GM12878 (cell line): ENCODE measurements around the gene KLF7. TPM values are rescaled to one million over a fixed set of nuclear protein-coding genes. Genes with fewer than 3 reads are reported as not detected.

Experiments used
- ATAC-seq: fragments of 200-7000 bp; cut with Tn5 transposase; 3 replicates; pipeline ENCODE4 v1.9.1; 2020; ENCODE audit warnings: mild to moderate bottlenecking, moderate library complexity
- BruUV-seq: library from RNA; stranded (reverse); fragments of 400-500 nt; replicated peaks from 2 replicates; lab custom pipeline; 2021; lab: Mats Ljungman, UMichigan
- CTCF ChIA-PET: fragments of 300-600 bp; sonication (Branson Sonifier 250); formaldehyde crosslinking; extraction: SDS; loops from one replicate; lab custom pipeline; 2021; ENCODE audit warnings: inconsistent platforms; lab: Yijun Ruan, JAX
- POLR2A ChIA-PET: fragments of 350-600 bp; formaldehyde crosslinking; extraction: SDS; loops from one replicate; lab custom pipeline; 2021; ENCODE audit warnings: inconsistent platforms; lab: Charles Lee
- RAD21 ChIA-PET: fragments of 300-600 bp; sonication (Branson Sonifier 250); formaldehyde crosslinking; loops from one replicate; lab custom pipeline; 2023; ENCODE audit warnings: antibody characterized with exemption; ENCODE audit not compliant: unreplicated experiment; lab: Charles Lee
- SMC1A ChIA-PET: fragments of 300-600 bp; sonication (Branson Sonifier 250); formaldehyde crosslinking; loops from one replicate; lab custom pipeline; 2023; ENCODE audit not compliant: unreplicated experiment, uncharacterized antibody; lab: Charles Lee
- DNase-seq: peaks from one replicate; pipeline ENCODE4 v3.0.0-alpha.2; 2011; ENCODE audit warnings: low read depth, low spot score
- FAIRE-seq: peaks from 3 replicates; lab custom pipeline; 2011; peaks lifted over from hg19 to GRCh38; lab: Jason Lieb, UNC
- H2AFZ ChIP-seq: 2 replicates; pipeline ENCODE4 v1.6.0; 2011; ENCODE audit warnings: low read depth, low read length, control low read depth; ENCODE audit not compliant: control insufficient read depth
- H3K27ac ChIP-seq: 2 replicates; pipeline ENCODE4 v1.5.1; 2011; ENCODE audit warnings: control low read depth; ENCODE audit not compliant: control insufficient read depth, insufficient read depth
- H3K27me3 ChIP-seq, 2 experiments: replicated peaks in 1 of 2; 2 replicates each; pipeline versions ENCODE4 v1.6.0 to v1.6.1; 2011; ENCODE audit warnings: low read length in 1 of 2; ENCODE audit not compliant: control insufficient read depth in 2 of 2, insufficient read depth in 2 of 2
- H3K36me3 ChIP-seq, 2 experiments: 2 replicates each; pipeline ENCODE4 v1.5.1; 2011; ENCODE audit warnings: low read length in 1 of 2; ENCODE audit not compliant: control insufficient read depth in 2 of 2, insufficient read depth in 2 of 2
- H3K4me1 ChIP-seq: 2 replicates; pipeline ENCODE4 v1.6.1; 2011; ENCODE audit warnings: mild to moderate bottlenecking, low read length, moderate library complexity, mixed read lengths; ENCODE audit not compliant: control insufficient read depth, insufficient read depth
- H3K4me2 ChIP-seq: 2 replicates; pipeline ENCODE4 v1.6.0; 2011; ENCODE audit warnings: control low read depth; ENCODE audit not compliant: control insufficient read depth, insufficient read depth
- H3K4me3 ChIP-seq: fragments of 200-600 bp; sonication (generic); 2 replicates; pipeline ENCODE4 v1.5.1; 2016
- H3K79me2 ChIP-seq: 2 replicates; pipeline ENCODE4 v1.6.0; 2011; ENCODE audit warnings: low read length; ENCODE audit not compliant: control insufficient read depth, insufficient read depth
- H3K9ac ChIP-seq: 2 replicates; pipeline ENCODE4 v1.8.0; 2011; ENCODE audit warnings: low read length, control low read depth, mixed read lengths; ENCODE audit not compliant: control insufficient read depth, insufficient read depth
- H3K9me3 ChIP-seq: replicated peaks from 3 replicates; pipeline ENCODE4 v1.5.1; 2011; ENCODE audit warnings: mild to moderate bottlenecking, low read length; ENCODE audit not compliant: control insufficient read depth, insufficient read depth
- H4K20me1 ChIP-seq: 2 replicates; pipeline ENCODE4 v1.6.0; 2011; ENCODE audit not compliant: control insufficient read depth, insufficient read depth
- CBX5 ChIP-seq: sonication (generic); IDR thresholded peaks from 2 replicates; pipeline ENCODE4 v1.6.1; 2016; ENCODE audit warnings: low read depth, moderate library complexity, mild to moderate bottlenecking, inconsistent platforms
- KDM1A ChIP-seq: fragments of 200-600 bp; sonication (generic); IDR thresholded peaks from 2 replicates; pipeline ENCODE4 v1.6.1; 2016; ENCODE audit warnings: borderline replicate concordance
- MEF2A ChIP-seq: IDR thresholded peaks from 2 replicates; pipeline ENCODE4 v1.6.1; 2011; ENCODE audit warnings: low read depth, mild to moderate bottlenecking, low read length, moderate library complexity; ENCODE audit not compliant: insufficient read depth
- MYB ChIP-seq: fragments of 150-350 bp; IDR thresholded peaks from 2 replicates; pipeline ENCODE4 v1.6.1; 2014; ENCODE audit warnings: mild to moderate bottlenecking, low read depth, low read length, borderline replicate concordance
- REST ChIP-seq: IDR thresholded peaks from 2 replicates; pipeline ENCODE4 v1.6.1; 2012; ENCODE audit warnings: mild to moderate bottlenecking, low read depth, low read length
- RUNX3 ChIP-seq: IDR thresholded peaks from 2 replicates; pipeline ENCODE4 v1.6.1; 2012; ENCODE audit warnings: low read length, inconsistent platforms
- SPI1 ChIP-seq: IDR thresholded peaks from 2 replicates; pipeline ENCODE4 v1.6.1; 2011; ENCODE audit warnings: low read depth, mild to moderate bottlenecking, low read length, moderate library complexity, borderline replicate concordance; ENCODE audit not compliant: insufficient read depth
- TCF12 ChIP-seq: IDR thresholded peaks from 2 replicates; pipeline ENCODE4 v1.6.1; 2011; ENCODE audit warnings: low read depth, mild to moderate bottlenecking, low read length
- YBX1 ChIP-seq: fragments of 450-650 bp; IDR thresholded peaks from 2 replicates; pipeline ENCODE4 v1.6.1; 2016; ENCODE audit warnings: antibody characterized with exemption
- WGBS: methylation state at CpG from one replicate; pipeline ENCODE4 v1.1.6; 2016; ENCODE audit warnings: low lambda C conversion rate; ENCODE audit not compliant: insufficient replicate concordance, insufficient coverage; ENCODE audit errors: missing lambda C conversion rate; 5-methylcytosine and 5-hydroxymethylcytosine counted together
- in situ Hi-C: fragments of 300-500 bp; cut with MboI; formaldehyde crosslinking; loops from 9 replicates; pipeline ENCODE4 v1.14.3; 2018; ENCODE audit warnings: mixed read lengths
- intact Hi-C: fragments of 100-400 bp; cut with micrococcal nuclease; formaldehyde crosslinking; loops from one replicate; pipeline ENCODE4 v1.14.2; 2022; ENCODE audit not compliant: unreplicated experiment
- polyA plus RNA-seq, 11 experiments: library from polyadenylated mRNA; depleted of rRNA in 4 of 11; unstranded in 6 of 11; stranded (reverse) in 5 of 11; fragments of >200 nt; fragmentation: Nextera tagmentation in 4 of 11; fragmentation: Illumina TruSeq in 1 of 11; extraction: Ambion mirVana in 4 of 11; extraction: Trizol in 1 of 11; gene quantifications; 1 replicate in 1 of 11; 2 replicates in 10 of 11; pipeline versions ENCODE4 v1.2.1 to v1.2.3, GENCODE V29; 2011 to 2016; ENCODE audit warnings: inconsistent platforms in 2 of 11, missing spikeins in 2 of 11, low read depth in 1 of 11
- total RNA-seq, 4 experiments: library from RNA; depleted of rRNA in 3 of 4; stranded (reverse); fragments of >200 nt in 3 of 4; fragmentation: Illumina TruSeq in 1 of 4; extraction: Trizol in 1 of 4; gene quantifications; 2 replicates each; pipeline versions ENCODE4 v1.2.1 to v1.2.3, GENCODE V29; 2013 to 2021

KLF7 gene
- total and polyA plus RNA-seq, 10 of the 15 experiments (the other 5 are each of a cell fraction or from before 2014, with no cell fraction given), result 2.4 to 24.8 (median 8.5) TPM

GRCh38 chr2:207073412-207073800 is 92.3 kb downstream of the KLF7 start (continued):
- TF ChIP-seq REST (no peak), YBX1 (no peak), TCF12 (no peak)

- no peaks in the 10 kb centered on the region for H3K9me3 ChIP-seq
- H3K79me2 ChIP-seq, result no peaks in the 10 kb centered on the region
- no peak for DNase-seq
- no peaks in the 10 kb centered on the region for H4K20me1 ChIP-seq
- in situ Hi-C loops, result no loop called here
- TF ChIP-seq MEF2A (0 out of 2 replicates have a peak, but pooled peaks have one; percentile 11), SPI1 (peak; percentile 83), KDM1A (no peak), CBX5 (no peak), RUNX3 (0 out of 2 replicates have a peak, but pooled peaks have one; percentile 1), MYB (no peak)
- TF ChIP-seq, all 136 proteins: peak for 3
- Histone ChIP-seq H2AFZ (no peak overlapping the region), H3K4me2 (no peak overlapping the region; the same call in 1 of the 2 replicates), H3K4me1 (peaks cover 23% of the 10 kb centered on the region), H3K27ac (no peak overlapping the region), H3K36me3 (no peaks in the 10 kb centered on the region), H3K27me3 (no peaks in the 10 kb centered on the region), H3K9ac (no peak overlapping the region), H3K4me3 (no peak overlapping the region)
- intact Hi-C loops, result loop anchor here (10.0 kb wide), 1 partner anchor 268 kb away; no protein-coding TSS in a partner anchor
- no peak for FAIRE-seq
- no TSS peak for BruUV-seq
- SMC1A ChIA-PET, result interaction anchor here (0.8 to 2.7 kb wide), 14 partner anchors 9 to 267 kb away, joined by 3 to 11 read pairs (median 3); partner anchors contain the start of gene KLF7
- CTCF ChIA-PET, result interaction anchor here (0.8 to 2.4 kb wide), 8 partner anchors 11 to 826 kb away, joined by 3 to 19 read pairs (median 3); partner anchors contain the start of gene CREB1
- RAD21 ChIA-PET, result interaction anchor here (0.9 to 2.4 kb wide), 7 partner anchors 10 to 260 kb away, joined by 3 to 15 read pairs (median 3); partner anchors contain the start of gene KLF7
- peak; percentile 55 for ATAC-seq
- POLR2A ChIA-PET, result no interaction called here
- WGBS, result 93% methylated on average over 1 of the region's 1 CpG
Observed at GRCh38 chr2:207072571-207072970, 93.2 kb downstream of the KLF7 start.
